Stromal cell of bone marrow (primary cell): ENCODE measurements around the gene RAD9A.
A peak's percentile ranks its signal among the peaks of the same experiment; 100 is the strongest.

Source experiments
- DNase-seq: peaks from one replicate; pipeline ENCODE4 v3.0.0-alpha.2; 2012; ENCODE audit warnings: low read depth

The RAD9A gene

GRCh38 chr11:67357831-67358670 is 33.7 kb upstream of the RAD9A start:
- no peak for DNase-seq

DNA sequence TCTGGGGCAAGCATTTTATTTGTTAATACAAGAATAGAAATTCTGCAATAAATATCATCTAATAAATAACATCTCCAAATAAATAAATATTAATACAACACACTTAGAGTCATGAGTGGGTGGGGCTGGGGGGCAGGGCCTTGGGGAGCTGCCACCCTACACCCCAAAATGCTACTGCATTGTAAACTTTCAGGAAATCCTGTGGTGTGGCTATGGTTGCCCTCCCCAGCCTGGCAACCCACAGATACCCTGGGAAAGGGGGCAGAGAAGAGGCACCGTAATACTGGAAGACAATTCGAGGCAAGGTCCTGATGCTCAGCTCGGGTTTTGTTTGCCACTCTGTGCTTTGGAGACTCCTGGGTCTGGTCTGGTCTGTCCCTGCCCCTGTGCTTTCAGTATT is 27.6 kb upstream of the RAD9A start:
- no peak for DNase-seq

GRCh38 chr11:67364783-67365722 is 26.7 kb upstream of the RAD9A start:
- DNase-seq, result no peak

DNA sequence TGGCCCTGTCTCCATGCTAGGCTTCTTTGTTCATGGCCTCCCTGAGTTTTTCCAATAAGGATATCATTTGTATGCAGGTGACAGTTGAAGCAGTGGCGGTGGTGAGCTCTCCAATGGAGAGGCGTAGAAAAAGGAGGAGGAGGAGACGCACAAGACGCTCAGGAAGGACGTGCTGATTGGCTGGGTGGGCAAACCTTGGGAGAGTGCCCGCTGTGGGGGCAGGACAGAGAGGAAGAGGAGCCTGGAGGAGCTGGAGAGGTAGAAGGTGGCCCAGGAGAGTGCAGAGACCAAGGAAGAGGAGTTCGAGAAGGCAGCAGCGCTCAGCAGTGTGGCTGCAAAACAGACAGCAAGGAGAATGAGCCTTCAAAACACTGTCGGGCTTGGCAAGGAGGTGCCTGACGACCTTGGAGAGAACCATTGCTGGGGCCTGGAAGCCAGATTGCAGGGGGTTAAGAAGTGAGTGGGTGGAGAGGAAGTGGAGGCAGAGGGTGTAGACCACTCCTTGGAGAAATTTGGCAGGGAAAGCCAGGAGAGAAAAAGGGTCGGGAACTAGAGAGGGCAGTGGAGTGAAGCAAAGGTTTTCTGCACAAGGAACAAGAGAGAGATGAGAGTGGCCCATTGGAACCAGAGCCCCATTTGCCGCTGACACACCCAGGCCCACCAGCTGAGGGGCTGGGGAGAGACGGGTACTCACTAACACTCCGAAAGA is 25.9 kb upstream of the RAD9A start:
- DNase-seq, result no peak

DNA sequence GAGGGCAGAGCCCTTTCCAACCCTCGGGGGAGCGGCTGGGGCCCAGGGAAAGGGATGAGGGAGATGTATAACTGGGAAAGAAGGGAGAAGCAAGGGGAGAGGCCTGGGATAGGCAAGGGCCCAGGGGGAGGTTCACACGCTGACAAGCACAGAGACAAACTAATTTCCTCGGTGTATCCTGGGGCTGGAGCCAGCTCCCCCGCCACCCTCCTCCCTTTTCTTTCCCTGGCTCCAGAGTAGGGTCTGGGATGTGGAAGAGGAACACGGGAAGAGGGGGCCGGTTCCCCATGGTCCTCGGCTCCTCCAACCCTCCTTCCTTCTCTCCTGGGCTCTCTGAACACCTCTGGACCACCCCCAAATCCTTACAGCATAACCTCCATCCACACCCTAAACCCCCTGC is 25.2 kb upstream of the RAD9A start:
- DNase-seq, result no peak

DNA sequence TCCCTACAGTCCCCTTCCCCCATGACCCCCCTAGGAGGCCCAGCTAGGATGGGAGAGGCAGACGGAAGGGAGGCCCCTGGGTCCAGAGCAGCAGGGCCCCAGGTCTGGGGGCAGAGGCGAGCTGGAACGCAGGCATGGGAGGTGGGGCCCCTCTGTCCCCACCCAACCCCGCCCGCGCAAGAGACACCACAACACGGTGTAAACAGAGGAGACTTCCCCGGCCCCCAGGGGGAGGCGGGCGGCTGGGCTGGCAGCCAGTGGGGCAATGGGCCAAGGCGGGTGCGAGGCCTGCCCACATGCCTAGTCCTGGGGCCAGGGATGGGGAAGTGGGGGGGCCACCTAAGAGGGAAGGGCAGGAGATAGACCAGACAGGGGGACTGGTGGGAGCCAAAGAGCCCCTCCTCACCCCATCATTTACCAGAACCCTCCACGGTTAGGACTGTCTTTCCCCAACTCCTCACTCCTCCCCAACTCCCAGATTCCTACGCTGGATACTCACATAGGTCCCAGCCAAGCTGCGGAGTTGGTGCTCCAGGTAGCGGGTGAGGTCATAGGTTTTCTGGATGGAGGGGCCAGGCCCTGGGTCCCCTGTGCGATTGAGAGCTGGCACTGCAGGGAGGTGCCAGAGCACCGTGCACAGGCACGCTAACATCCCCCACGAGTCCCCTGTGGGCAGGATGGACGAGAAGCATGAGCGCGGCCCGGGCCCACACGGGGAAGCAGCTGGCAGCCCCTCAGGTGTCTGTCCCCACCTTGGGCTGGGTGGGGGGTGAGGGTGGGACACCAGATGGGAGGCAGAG is 24.6 kb upstream of the RAD9A start:
- no peak for DNase-seq

- DNase-seq, result no peak
These were observed 24.0 kb upstream of the RAD9A start for GRCh38 chr11:67367761-67368227.

DNA sequence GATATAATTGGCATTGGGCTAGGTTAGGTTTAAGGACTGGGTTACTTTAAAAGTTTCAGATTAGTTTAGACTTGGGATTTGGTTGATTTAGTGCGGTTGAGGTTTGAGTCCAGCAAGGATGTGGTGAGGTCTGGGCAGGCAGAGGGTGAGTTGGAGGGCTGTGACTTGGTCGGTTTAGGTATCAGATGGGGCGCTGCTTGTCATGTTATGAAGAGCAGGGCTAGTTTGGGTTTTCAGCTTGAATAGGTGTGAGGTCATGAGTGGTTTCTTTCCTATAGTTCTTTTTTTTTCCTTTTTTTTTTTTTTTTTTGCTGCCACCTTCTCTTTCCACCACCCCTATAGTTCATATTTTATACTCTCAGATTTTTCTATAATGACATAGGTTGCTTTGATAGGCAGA is 23.2 kb upstream of the RAD9A start:
- no peak for DNase-seq

DNA sequence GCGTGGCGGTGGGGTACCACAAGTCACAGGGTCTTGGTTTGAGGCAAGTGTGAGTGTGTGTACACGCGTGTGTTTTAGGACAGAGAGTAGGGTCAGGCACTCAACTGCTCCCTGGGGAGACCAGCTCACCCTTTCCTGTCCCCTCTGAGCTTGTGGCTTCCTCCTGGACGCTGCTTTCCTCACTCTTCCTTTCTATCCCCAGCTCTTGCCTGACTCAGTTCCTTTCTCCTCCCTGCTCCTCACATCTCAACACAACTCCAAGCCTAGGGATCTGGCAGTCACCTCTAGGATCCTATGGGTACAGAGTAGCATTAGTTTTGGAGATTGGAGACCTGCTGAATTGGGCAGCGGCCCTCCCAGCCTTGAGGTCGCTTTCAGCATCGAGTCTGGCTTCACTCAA is 22.5 kb upstream of the RAD9A start:
- DNase-seq, result no peak

- DNase-seq, result no peak
These were observed 21.9 kb upstream of the RAD9A start for GRCh38 chr11:67369801-67370284.

DNA sequence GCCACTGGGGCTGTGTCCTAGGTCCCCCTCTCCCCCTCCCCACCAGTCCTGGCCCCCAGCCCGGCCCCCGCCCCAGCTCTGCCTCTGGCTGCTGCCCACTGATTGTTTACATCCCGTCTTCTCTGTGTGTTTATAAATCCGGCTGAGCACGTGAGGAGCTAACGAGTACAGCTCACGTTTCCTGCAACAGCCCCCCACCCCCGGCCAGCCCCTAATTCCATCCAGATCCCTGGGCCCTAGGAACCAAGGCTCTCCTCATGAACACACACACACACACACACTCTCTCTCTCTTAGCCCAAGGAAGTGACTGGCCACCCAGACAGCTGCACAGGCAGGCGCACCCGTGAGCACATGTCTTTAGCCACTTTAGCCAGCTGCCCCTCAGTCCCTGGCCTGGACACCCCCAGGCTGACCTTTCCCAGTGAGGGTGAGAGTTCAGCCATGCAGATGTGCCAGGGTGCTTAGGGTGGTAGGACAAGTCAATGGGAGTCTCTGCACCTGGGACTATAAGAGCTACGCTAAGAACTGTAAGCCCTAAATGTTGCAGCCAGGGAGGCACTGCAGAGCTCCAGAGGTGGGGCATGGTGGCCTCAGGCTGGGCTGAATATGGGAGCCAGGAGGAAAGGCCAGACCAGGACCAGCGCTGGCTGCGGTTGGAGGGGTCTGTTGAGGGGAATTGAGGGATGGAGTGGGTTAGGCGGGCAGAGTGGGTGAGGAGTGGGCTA is 21.3 kb upstream of the RAD9A start:
- DNase-seq, result no peak

GRCh38 chr11:67371189-67371910 is 20.4 kb upstream of the RAD9A start:
- DNase-seq, result no peak

DNA sequence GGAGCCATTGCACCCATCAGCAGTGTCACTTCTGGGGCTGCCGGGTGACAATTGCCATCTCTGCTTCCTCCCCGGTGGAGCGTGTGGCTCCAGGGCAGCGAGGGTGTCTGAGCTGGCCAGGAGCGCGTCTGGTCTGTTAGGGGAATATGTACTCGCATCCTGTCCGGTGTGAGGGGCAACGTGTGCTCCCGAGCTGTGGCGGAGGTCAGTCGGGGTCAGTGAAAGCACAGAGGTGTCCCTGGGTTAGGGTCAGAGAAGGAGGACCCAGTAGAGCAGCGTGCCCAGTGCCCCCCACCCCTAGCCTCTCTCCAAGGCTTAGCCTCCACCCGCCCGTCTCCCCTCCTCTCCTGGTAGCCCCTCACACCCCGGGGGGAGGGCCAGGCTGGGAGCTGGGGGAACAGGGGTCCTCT is 19.9 kb upstream of the RAD9A start:
- no peak for DNase-seq

DNA sequence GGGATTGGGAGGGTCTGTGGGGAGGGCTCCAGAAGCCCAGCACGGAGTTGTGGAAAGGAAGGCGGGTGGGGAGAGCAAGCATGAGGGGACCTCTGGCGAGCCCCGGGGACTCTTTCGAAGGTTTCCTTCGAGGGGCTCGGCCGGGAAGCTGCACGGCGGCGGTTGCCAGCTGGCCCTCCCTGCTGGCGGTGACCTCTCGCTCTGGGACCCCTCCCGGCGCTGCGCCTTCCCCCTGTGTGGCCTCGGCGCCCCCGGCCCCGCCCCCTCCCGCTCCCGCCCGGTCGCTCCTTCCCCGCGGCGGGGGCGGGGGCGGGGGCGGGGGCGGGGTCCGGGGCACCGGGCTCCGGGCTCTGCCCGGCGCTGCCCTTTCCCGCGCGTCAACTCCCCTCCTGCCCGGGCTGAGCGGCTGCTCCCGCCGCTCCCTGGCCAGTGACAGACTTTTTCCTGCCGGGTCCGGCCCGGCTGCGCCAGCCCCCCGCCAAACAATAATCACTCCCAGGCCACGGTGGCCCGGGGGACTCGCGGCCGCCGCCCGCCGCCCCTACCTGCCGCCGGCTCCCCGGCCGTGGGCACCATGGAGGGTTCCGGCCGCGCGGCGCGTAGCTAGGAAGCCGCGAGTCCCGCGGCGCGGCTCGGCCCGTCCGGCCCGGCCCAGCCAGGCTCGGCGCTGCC is 19.3 kb upstream of the RAD9A start:
- DNase-seq, result no peak

DNA sequence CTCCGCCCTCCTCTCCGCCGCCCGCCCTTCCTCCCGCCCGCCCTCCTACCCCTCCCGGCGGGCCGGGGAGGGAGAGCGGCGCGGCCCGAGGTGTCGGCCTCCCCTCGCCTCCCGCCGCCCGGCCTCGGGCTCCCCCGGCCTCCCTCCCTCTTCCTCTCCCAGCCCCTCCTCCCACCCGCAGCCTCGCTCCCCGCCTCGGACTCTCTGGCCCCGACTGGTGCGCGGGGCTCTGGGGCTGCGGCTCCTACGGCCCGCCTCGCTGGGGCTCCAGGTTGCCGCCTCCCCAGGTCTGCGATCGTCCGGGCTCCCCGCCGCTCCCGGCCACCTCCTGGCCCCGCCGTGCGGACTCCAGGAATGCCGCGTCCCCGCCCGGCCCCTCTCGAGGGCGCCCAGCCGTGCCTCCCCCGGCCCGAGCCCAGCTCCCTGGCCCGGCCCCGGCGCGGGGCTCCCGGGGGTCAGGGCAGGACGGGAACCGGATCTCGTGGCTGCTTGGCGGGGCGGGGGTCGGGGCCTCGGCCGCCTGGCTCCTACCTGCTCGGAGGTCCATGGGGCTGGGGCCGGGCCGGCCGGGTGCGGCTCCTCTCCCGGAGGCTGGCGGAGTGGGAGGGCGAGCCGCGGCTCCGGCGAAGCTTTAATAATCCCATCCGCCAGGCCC is 18.7 kb upstream of the RAD9A start, which contains the start of gene CLCF1:
Gene CLCF1 (minus strand): TSS at position 606 of the 655 bp plus-strand sequence. CDS start 59 bp downstream, at position 547.
- peak; percentile 53 for DNase-seq

GRCh38 chr11:67373648-67374570 is 17.9 kb upstream of the RAD9A start:
- DNase-seq, result peak; percentile 97

- no peak for DNase-seq
These were observed 17.1 kb upstream of the RAD9A start for GRCh38 chr11:67374571-67375281.
